HEK293T (cell line): ENCODE data around the gene PSME2.

Experiments used
- CTCF ChIA-PET: fragments of 350-600 bp; formaldehyde crosslinking; extraction: SDS; loops from one replicate; lab custom pipeline; 2021; ENCODE audit warnings: antibody characterized with exemption, inconsistent platforms; lab: Yijun Ruan, JAX
- POLR2A ChIA-PET: fragments of 350-600 bp; formaldehyde crosslinking; extraction: SDS; loops from one replicate; lab custom pipeline; 2020; ENCODE audit warnings: antibody characterized with exemption, inconsistent platforms; lab: Yijun Ruan, JAX
- DNase-seq: peaks from one replicate; pipeline ENCODE4 v3.0.0; 2012; ENCODE audit warnings: mixed read lengths; ENCODE audit errors: extremely low spot score
- ARNT ChIP-seq: fragments of 450-650 bp; IDR thresholded peaks from 2 replicates; pipeline ENCODE4 v1.6.1; 2017; ENCODE audit warnings: mild to moderate bottlenecking
- BHLHE40 ChIP-seq: fragments of 450-650 bp; IDR thresholded peaks from 2 replicates; pipeline ENCODE4 v1.6.1; 2016; ENCODE audit warnings: mild to moderate bottlenecking, moderate library complexity, borderline replicate concordance
- CTBP1 ChIP-seq: fragments of 450-650 bp; IDR thresholded peaks from 2 replicates; pipeline ENCODE4 v1.6.1; 2016; ENCODE audit warnings: borderline replicate concordance
- ELF4 ChIP-seq: fragments of 450-650 bp; IDR thresholded peaks from 2 replicates; pipeline ENCODE4 v1.6.1; 2017; ENCODE audit warnings: antibody characterized with exemption
- FOXA1 ChIP-seq: fragments of 450-650 bp; IDR thresholded peaks from 2 replicates; pipeline ENCODE4 v1.6.1; 2016; ENCODE audit warnings: mild to moderate bottlenecking
- FOXK2 ChIP-seq: fragments of 450-650 bp; IDR thresholded peaks from 2 replicates; pipeline ENCODE4 v1.6.1; 2016; ENCODE audit warnings: mild to moderate bottlenecking
- FOXM1 ChIP-seq: fragments of 450-650 bp; IDR thresholded peaks from 2 replicates; pipeline ENCODE4 v1.6.1; 2017; ENCODE audit warnings: mild to moderate bottlenecking, borderline replicate concordance
- HDGF ChIP-seq: fragments of 450-650 bp; IDR thresholded peaks from 2 replicates; pipeline ENCODE4 v1.6.1; 2017; ENCODE audit warnings: antibody characterized with exemption, borderline replicate concordance
- L3MBTL2 ChIP-seq: fragments of 450-650 bp; conservative IDR thresholded peaks from 2 replicates; pipeline ENCODE4 v1.6.1; 2016; ENCODE audit warnings: mild to moderate bottlenecking
- LEF1 ChIP-seq: fragments of 450-650 bp; IDR thresholded peaks from 2 replicates; pipeline ENCODE4 v1.6.1; 2017; ENCODE audit warnings: mild to moderate bottlenecking, borderline replicate concordance
- NFRKB ChIP-seq: fragments of 450-650 bp; IDR thresholded peaks from 2 replicates; pipeline ENCODE4 v1.6.1; 2016; ENCODE audit warnings: mild to moderate bottlenecking, moderate library complexity
- PKNOX1 ChIP-seq: fragments of 450-650 bp; IDR thresholded peaks from 2 replicates; pipeline ENCODE4 v1.6.1; 2016
- SP1 ChIP-seq: fragments of 450-650 bp; IDR thresholded peaks from 2 replicates; pipeline ENCODE4 v1.6.1; 2017
- SUZ12 ChIP-seq: fragments of 450-650 bp; IDR thresholded peaks from 2 replicates; pipeline ENCODE4 v1.6.1; 2016; ENCODE audit warnings: mild to moderate bottlenecking
- TARDBP ChIP-seq: fragments of 450-650 bp; IDR thresholded peaks from 2 replicates; pipeline ENCODE4 v1.6.1; 2016
- ZNF384 ChIP-seq: fragments of 450-650 bp; IDR thresholded peaks from 2 replicates; pipeline ENCODE4 v1.6.1; 2016

PSME2 gene

GRCh38 chr14:24122416-24122815, 24.0 kb downstream of the PSME2 start:
- TF ChIP-seq LEF1 (no peak), SP1 (no peak), FOXK2 (no peak), SUZ12 (no peak), BHLHE40 (no peak)
- ChIA-PET CTCF (no interaction called here), POLR2A (interaction anchor here (0.9 to 3.8 kb wide), 3 partner anchors 8 to 19 kb away, joined by 3 to 25 read pairs (median 3); partner anchors contain the start of genes DCAF11, EMC9 and NRL)
- no peak for DNase-seq

- CTCF ChIA-PET: no interaction called here
Measured at GRCh38 chr14:24121210-24121609, 25.2 kb downstream of the PSME2 start.

GRCh38 chr14:24119691-24120090, 26.7 kb downstream of the PSME2 start:
- CTCF ChIA-PET: no interaction called here
- DNase-seq: no peak
- no peak for TF ChIP-seq SP1
- TF ChIP-seq ARNT: no peak
- TF ChIP-seq NFRKB: no peak
- TF ChIP-seq ZNF384: no peak
- TF ChIP-seq CTBP1: no peak
- no peak for TF ChIP-seq BHLHE40
- no peak for TF ChIP-seq LEF1
- no peak for TF ChIP-seq PKNOX1
- no peak for TF ChIP-seq TARDBP
- TF ChIP-seq FOXM1: no peak
- no peak for TF ChIP-seq SUZ12
- no peak for TF ChIP-seq L3MBTL2
- no peak for TF ChIP-seq FOXA1
- POLR2A ChIA-PET: no interaction called here

More at GRCh38 chr14:24121210-24121609, 25.2 kb downstream of the PSME2 start:
- TF ChIP-seq ELF4 (no peak), CTBP1 (no peak), SUZ12 (no peak), BHLHE40 (no peak), FOXK2 (no peak), FOXM1 (no peak), FOXA1 (no peak), TARDBP (no peak), ARNT (no peak), NFRKB (no peak), SP1 (no peak), LEF1 (no peak), HDGF (no peak), ZNF384 (no peak), L3MBTL2 (no peak), PKNOX1 (no peak)
- POLR2A ChIA-PET: interaction anchor here (0.6 to 1.2 kb wide), 3 partner anchors 8 to 17 kb away, joined by 3 to 4 read pairs (median 3); partner anchors contain the start of gene PSME1
- DNase-seq: no peak

GRCh38 chr14:24117179-24117578, 29.2 kb downstream of the PSME2 start:
- CTCF ChIA-PET: interaction anchor here (0.6 to 1.0 kb wide), 3 partner anchors 9 to 130 kb away, joined by 3 to 5 read pairs (median 3); partner anchors contain the start of gene PSME1
- POLR2A ChIA-PET: interaction anchor here (1.1 to 4.6 kb wide), 5 partner anchors 19 to 29 kb away, joined by 3 to 56 read pairs (median 6); partner anchors contain the start of genes EMC9, PCK2, PSME1 and PSME2
- DNase-seq: no peak
- TF ChIP-seq BHLHE40 (no peak), ELF4 (no peak), L3MBTL2 (no peak), NFRKB (no peak)

GRCh38 chr14:24116128-24116814, 30.1 kb downstream of the PSME2 start:
- ChIA-PET POLR2A (interaction anchor here (1.1 to 4.6 kb wide), 7 partner anchors 20 to 30 kb away, joined by 3 to 56 read pairs (median 12); partner anchors contain the start of genes EMC9, PCK2, PSME1 and PSME2), CTCF (interaction anchor here (0.6 to 3.9 kb wide), 4 partner anchors 8 to 59 kb away, joined by 3 to 30 read pairs (median 3); partner anchors contain the start of genes IRF9 and PSME1)
- TF ChIP-seq FOXA1: no peak
- no peak for TF ChIP-seq LEF1
- no peak for TF ChIP-seq SUZ12
- no peak for TF ChIP-seq SP1
- TF ChIP-seq FOXK2: no peak
- no peak for TF ChIP-seq FOXM1
- no peak for TF ChIP-seq L3MBTL2
- TF ChIP-seq ZNF384: no peak
- TF ChIP-seq PKNOX1: no peak
- TF ChIP-seq HDGF: no peak
- TF ChIP-seq TARDBP: no peak
- no peak for TF ChIP-seq NFRKB
- no peak for TF ChIP-seq BHLHE40
- no peak for TF ChIP-seq CTBP1
- no peak for TF ChIP-seq ELF4
- no peak for TF ChIP-seq ARNT
- DNase-seq: no peak
